GM04504 (cell line): ENCODE results near the gene MIER1.
"Not testable (repeated sequence)": the region's sequence is repeated elsewhere in the genome, so short reads cannot be mapped to it uniquely, and the experiment has no call there.

ENCODE experiments used
- DNase-seq: peaks from one replicate; pipeline ENCODE4 v3.0.0-alpha.2; 2012; ENCODE audit warnings: low read depth

MIER1 gene

GRCh38 chr1:66938613-66939012 lies 13.8 kb downstream of the MIER1 start:
- no peak for DNase-seq

GRCh38 chr1:66940981-66941380 lies 16.2 kb downstream of the MIER1 start:
- DNase-seq = no peak

- DNase-seq = no peak
Observed at GRCh38 chr1:66943361-66943969, 18.7 kb downstream of the MIER1 start.

GRCh38 chr1:66944330-66945274 lies 19.8 kb downstream of the MIER1 start:
- peak; percentile 54 for DNase-seq

DNA sequence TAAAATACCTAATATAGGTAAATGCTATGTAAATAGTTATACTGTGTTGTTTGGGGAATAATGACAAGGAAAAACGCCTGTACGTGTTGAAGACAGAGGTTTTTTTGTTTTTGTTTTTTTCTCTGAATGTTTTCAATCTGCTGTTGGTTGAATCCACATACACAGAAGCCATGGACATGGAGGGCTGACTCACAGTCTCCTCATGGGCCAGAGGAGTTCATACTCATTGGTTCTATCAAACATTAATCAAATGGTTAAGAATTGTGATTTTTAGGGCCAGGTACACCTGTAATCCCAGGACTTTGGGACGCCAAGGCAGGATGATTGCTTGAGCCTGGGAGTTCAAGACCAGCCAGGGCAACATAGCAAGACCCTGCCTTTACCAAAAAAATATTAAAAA lies 20.5 kb downstream of the MIER1 start:
- no peak for DNase-seq

DNA sequence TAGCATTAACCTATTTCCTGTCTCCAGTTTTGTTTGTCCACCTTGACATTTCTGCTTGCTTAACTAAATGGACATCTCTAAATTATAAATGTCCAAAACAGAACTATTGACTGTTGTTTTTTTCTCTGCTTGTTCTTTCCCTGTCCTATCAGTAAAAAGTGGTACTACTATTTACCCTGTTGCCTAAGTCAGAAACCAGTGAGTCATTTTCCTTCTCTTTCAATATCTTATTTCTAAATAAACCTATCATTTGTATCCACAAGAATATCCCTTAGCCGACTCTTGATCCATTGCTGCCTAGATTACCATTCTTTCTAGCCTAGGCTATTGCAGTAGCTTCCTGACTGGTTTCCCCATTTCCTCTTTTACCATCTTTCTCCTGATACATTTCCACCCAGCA lies 22.5 kb downstream of the MIER1 start:
- DNase-seq = no peak

- no peak for DNase-seq
Observed at GRCh38 chr1:66951513-66951912, 26.7 kb downstream of the MIER1 start.

GRCh38 chr1:66954208-66954607 lies 29.4 kb downstream of the MIER1 start:
- DNase-seq = no peak

DNA sequence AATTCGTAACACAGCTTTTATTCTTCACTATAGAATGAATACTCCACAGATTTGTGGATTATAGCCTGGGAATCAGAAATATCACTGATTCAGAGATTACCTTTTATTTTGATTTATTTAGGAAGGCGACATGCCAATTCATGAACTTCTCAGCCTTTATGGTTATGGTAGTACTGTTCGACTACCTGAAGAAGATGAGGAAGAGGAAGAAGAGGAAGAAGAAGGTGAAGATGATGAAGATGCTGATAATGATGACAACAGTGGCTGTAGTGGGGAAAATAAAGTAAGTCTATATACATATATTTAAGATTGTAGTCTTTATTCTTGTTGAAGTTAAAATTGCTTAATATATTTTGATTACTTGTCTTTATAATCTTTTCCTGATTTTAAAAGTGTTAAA lies 33.1 kb downstream of the MIER1 start:
- DNase-seq = no peak

DNA sequence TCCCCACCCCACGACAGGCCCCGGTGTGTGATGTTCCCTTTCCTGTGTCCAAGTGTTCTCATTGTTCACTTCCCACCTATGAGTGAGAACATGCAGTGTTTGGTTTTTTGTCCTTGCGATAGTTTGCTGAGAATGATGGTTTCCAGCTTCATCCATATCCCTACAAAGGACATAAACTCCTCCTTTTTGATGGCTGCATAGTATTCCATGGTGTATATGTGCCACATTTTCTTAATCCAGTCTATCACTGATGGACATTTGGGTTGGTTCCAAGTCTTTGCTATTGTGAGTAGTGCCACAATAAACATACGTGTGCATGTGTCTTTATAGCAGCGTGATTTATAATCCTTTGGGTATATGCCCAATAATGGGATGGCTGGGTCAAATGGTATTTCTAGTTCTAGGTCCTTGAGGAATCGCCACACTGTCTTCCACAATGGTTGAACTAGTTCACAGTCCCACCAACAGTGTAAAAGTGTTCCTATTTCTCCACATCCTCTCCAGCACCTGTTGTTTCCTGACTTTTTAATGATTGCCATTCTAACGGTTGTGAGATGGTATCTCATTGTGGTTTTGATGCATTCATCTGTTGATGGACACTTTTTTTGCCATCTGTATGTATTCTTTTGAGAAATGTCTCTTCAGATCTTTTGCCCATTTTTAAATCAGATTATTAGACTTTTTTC lies 41.5 kb downstream of the MIER1 start:
- DNase-seq = not testable (repeated sequence)

DNA sequence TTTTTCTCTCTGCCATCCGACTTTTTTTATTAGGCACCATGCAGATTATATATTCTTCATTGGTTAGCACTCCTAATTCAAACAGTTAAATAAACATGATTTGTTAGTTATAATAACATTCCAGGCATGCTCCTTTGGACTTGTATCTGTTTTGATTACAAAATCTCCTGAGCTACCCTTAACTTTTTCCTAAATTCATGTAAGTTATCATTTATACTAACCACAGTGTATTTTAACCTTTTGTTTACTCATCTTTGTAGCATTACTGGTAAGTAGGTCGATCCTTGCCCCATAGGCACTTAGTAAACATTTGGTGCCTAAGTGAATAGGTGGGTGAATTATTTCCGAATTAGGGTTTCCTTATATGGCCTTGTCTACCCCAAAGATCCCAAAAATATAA lies 43.8 kb downstream of the MIER1 start:
- DNase-seq = no peak

- DNase-seq = no peak
Observed at GRCh38 chr1:66978201-66978600, 53.4 kb downstream of the MIER1 start.

GRCh38 chr1:66979621-66980020 lies 54.8 kb downstream of the MIER1 start:
- DNase-seq = not testable (repeated sequence)

- peak; percentile 3 for DNase-seq
Observed at GRCh38 chr1:66980745-66981367, 56.1 kb downstream of the MIER1 start.

DNA sequence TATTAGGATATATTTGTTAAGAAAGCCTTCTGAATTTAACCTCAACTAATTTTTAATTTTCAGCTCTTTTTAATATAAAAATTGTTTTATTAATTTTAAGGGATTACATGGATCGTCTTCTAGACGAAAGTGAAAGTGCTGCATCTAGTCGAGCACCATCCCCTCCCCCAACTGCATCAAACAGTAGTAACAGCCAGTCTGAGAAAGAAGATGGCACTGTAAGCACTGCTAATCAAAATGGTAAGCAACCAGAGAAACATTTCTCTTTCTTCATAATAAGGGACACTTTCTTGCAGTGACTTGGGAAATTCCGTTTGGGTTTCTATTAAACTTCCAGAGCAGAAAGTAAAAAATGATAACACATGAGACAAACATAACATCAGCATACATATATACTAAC lies 56.9 kb downstream of the MIER1 start:
- no peak for DNase-seq

DNA sequence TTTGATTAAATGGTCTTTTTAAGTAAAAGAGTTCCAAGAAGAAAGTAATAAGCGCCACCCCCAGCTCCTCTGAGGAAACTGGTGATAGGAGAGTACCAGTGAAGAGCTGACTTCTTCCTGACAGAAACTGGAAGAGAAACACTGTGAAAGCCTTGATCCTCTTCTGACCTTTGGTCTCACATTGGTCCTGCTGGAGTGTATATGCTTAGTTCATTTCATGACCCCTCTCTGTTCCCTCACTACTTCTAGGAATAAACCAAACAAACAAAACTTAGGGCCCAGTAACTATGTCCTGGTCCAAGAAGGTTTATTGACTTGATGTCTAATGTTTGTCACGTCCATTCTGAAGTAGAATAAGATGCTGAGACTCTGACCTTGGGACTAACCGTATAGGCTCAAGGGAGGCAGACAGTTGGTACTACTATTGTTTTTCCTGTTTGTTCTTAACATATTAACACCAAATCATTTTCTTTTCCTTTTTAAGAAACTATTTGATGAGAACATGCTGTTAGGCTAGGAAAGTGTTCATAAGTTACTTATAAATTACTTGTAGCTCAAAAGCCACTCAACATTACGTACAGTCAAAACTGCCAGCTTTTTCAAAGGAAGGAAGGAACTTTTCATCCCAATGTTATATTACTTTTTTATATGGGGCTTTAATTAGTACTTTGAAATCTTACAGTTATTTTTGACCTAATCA lies 57.9 kb downstream of the MIER1 start:
- DNase-seq = no peak

DNA sequence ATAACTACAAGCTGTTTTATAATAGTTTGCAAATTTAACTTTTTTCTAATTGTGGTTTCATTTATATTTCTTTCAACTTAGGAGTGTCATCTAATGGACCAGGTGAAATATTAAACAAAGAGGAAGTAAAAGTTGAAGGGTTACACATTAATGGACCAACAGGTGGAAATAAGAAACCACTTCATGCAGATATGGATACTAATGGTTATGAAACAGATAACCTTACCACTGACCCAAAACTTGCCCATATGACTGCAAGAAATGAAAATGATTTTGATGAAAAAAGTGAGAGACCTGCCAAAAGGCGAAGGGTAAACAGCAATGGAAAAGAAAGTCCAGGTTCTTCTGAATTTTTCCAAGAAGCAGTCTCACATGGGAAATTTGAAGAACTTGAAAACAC lies 59.7 kb downstream of the MIER1 start:
- no peak for DNase-seq

- DNase-seq = no peak
Observed at GRCh38 chr1:66985835-66986234, 61.0 kb downstream of the MIER1 start.

GRCh38 chr1:66993076-66993475 lies 68.3 kb downstream of the MIER1 start:
- DNase-seq = no peak

GRCh38 chr1:66996018-66996682 lies 71.4 kb downstream of the MIER1 start:
- DNase-seq = peak; percentile 41

DNA sequence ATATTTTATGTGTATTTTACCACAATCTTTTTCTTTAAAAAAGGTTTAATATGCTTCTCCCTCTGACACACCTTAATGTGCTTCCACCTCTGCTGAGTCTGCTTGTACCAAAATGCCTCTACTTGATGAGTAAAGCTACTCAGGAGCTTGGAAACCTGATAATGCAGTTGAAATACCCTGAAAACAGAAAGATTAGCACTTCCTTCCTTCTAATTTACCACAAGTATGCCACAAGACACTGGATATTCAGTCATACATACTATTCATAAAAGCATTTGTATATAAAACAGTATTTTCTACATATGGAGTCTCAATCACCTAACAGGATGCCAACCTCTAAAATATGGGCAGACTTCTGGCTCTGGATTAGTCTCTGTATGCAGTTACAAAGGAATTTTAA lies 74.2 kb downstream of the MIER1 start:
- DNase-seq = no peak
